SU-DHL-6 (cell line): ENCODE measurements around the gene COBLL1.

Experiments
- EZH2phosphoT487 ChIP-seq: fragments of 200-600 bp; sonication (generic), shearing (Covaris generic); conservative IDR thresholded peaks from 2 replicates; pipeline ENCODE4 v1.6.1; 2018; ENCODE audit warnings: mild to moderate bottlenecking, antibody characterized with exemption, low read length, moderate library complexity, mixed read lengths
- TF ChIP-seq, protein P1 (sequence below): fragments of 200-600 bp; sonication (generic); IDR thresholded peaks from one replicate; pipeline ENCODE4 v1.5.1; 2017; ENCODE audit warnings: antibody characterized with exemption, mild to moderate bottlenecking, low read length, moderate library complexity; ENCODE audit not compliant: insufficient read depth, poor library complexity, severe bottlenecking

DNA sequence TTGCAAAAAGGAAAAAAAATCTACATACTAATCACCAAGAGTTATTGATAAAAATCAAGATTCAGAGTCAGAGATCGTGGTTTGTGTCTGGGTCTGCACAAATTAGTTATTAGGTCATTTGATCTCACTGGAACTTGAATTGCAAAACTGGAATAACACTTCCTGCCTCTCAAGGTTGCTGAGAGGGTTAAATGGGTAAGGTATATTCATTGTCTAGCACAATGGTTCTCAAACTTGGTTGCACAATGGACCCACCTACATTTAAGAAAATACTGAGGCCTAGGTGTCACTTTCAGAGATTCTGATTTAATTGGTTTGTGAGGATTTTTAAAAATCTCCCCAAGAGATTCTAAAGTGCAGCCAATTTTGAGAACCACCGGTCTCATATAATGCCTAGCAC lies 84.8 kb downstream of the COBLL1 start:
- TF ChIP-seq, protein P1, sequence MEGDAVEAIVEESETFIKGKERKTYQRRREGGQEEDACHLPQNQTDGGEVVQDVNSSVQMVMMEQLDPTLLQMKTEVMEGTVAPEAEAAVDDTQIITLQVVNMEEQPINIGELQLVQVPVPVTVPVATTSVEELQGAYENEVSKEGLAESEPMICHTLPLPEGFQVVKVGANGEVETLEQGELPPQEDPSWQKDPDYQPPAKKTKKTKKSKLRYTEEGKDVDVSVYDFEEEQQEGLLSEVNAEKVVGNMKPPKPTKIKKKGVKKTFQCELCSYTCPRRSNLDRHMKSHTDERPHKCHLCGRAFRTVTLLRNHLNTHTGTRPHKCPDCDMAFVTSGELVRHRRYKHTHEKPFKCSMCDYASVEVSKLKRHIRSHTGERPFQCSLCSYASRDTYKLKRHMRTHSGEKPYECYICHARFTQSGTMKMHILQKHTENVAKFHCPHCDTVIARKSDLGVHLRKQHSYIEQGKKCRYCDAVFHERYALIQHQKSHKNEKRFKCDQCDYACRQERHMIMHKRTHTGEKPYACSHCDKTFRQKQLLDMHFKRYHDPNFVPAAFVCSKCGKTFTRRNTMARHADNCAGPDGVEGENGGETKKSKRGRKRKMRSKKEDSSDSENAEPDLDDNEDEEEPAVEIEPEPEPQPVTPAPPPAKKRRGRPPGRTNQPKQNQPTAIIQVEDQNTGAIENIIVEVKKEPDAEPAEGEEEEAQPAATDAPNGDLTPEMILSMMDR, result no peak
- TF ChIP-seq EZH2phosphoT487, result no peak
